ENCODE measurements around the gene MAN1C1. TPM values are rescaled to one million over a fixed set of nuclear protein-coding genes. Genes with fewer than 3 reads are reported as not detected.

The MAN1C1 gene
- total RNA-seq, 1 experiment from 2014 or later: 0.11 TPM

GRCh38 chr1:25804964-25805862 lies 188.6 kb downstream of the MAN1C1 start:
- BruUV-seq (replicated peaks): no TSS peak
- intact Hi-C loops (cut with micrococcal nuclease): no loop called here
- no peak for DNase-seq
- no peaks in the 10 kb centered on the region for H4K20me1 ChIP-seq (ENCODE audit: low read length)
- H3F3A ChIP-seq (ENCODE audit: low read length, unreplicated experiment): no peaks in the 10 kb centered on the region
- ChIA-PET CTCF (no interaction called here), POLR2A (ENCODE audit: unreplicated experiment) (no interaction called here)
- H3K4me3 ChIP-seq (ENCODE audit: low read length): no peak overlapping the region
- TF ChIP-seq CTCF (conservative IDR thresholded peaks at IDR 0.05; ENCODE audit: low read depth, low read length): no peak
- no peak for TF ChIP-seq EZH2 (IDR thresholded peaks at IDR 0.05; ENCODE audit: low read length, unreplicated experiment)
- no peak for TF ChIP-seq EZH2phosphoT487 (IDR thresholded peaks at IDR 0.05; ENCODE audit: borderline replicate concordance, low read length)
- peaks cover 4% of the 10 kb centered on the region; the same call in 1 of the 2 replicates for H3K4me1 ChIP-seq (ENCODE audit: insufficient read depth, low read length)
- H2AFZ ChIP-seq (ENCODE audit: low read length): no peak overlapping the region
- H3K27me3 ChIP-seq (ENCODE audit: low read length): no peaks in the 10 kb centered on the region
- no peak overlapping the region for H3K9ac ChIP-seq (ENCODE audit: low read length)
- ATAC-seq: no peak
- H3K4me2 ChIP-seq (ENCODE audit: low read length): no peak overlapping the region
- no peaks in the 10 kb centered on the region for H3K36me3 ChIP-seq (ENCODE audit: low read depth, low read length)
- no peak overlapping the region for H3K27ac ChIP-seq (ENCODE audit: low read length)
- H3K79me2 ChIP-seq (ENCODE audit: low read length): peaks cover 6% of the 10 kb centered on the region; the same call in 1 of the 2 replicates
- no peaks in the 10 kb centered on the region for H3K9me2 ChIP-seq (replicated peaks; ENCODE audit: low read length)
- no peaks in the 10 kb centered on the region for H3K9me3 ChIP-seq (ENCODE audit: low read length)

- H3K27me3 ChIP-seq (ENCODE audit: low read length): no peaks in the 10 kb centered on the region
- H3K9me2 ChIP-seq (replicated peaks; ENCODE audit: low read length): no peaks in the 10 kb centered on the region
- peaks cover 2% of the 10 kb centered on the region; the same call in 1 of the 2 replicates for H3K79me2 ChIP-seq (ENCODE audit: low read length)
- no TSS peak for BruUV-seq (replicated peaks)
- TF ChIP-seq CTCF (conservative IDR thresholded peaks at IDR 0.05; ENCODE audit: low read depth, low read length): no peak
- no peak for TF ChIP-seq EZH2 (IDR thresholded peaks at IDR 0.05; ENCODE audit: low read length, unreplicated experiment)
- no peak for TF ChIP-seq EZH2phosphoT487 (IDR thresholded peaks at IDR 0.05; ENCODE audit: borderline replicate concordance, low read length)
- intact Hi-C loops (cut with micrococcal nuclease): no loop called here
- H3K4me3 ChIP-seq (ENCODE audit: low read length): no peak overlapping the region
- CTCF ChIA-PET: no interaction called here
- H3K9ac ChIP-seq (ENCODE audit: low read length): no peak overlapping the region
- no peak overlapping the region for H3K27ac ChIP-seq (ENCODE audit: low read length)
- DNase-seq: no peak
- H3K4me1 ChIP-seq (ENCODE audit: insufficient read depth, low read length): peaks cover 2% of the 10 kb centered on the region; the same call in 1 of the 2 replicates
- H3K36me3 ChIP-seq (ENCODE audit: low read depth, low read length): no peaks in the 10 kb centered on the region
- no peaks in the 10 kb centered on the region for H3F3A ChIP-seq (ENCODE audit: low read length, unreplicated experiment)
- ATAC-seq: no peak; the same call in 1 of the 2 replicates
- H3K9me3 ChIP-seq (ENCODE audit: low read length): no peaks in the 10 kb centered on the region
- H4K20me1 ChIP-seq (ENCODE audit: low read length): no peaks in the 10 kb centered on the region
- H3K4me2 ChIP-seq (ENCODE audit: low read length): no peak overlapping the region
- H2AFZ ChIP-seq (ENCODE audit: low read length): no peak overlapping the region
- POLR2A ChIA-PET (ENCODE audit: unreplicated experiment): no interaction called here
Observed at GRCh38 chr1:25805863-25806225, 189.3 kb downstream of the MAN1C1 start.

- H3K36me3 ChIP-seq (ENCODE audit: low read depth, low read length): no peaks in the 10 kb centered on the region; the same call in 1 of the 2 replicates
- no peaks in the 10 kb centered on the region for H3F3A ChIP-seq (ENCODE audit: low read length, unreplicated experiment)
- no peak for DNase-seq
- ATAC-seq: no peak
- no peaks in the 10 kb centered on the region for H3K79me2 ChIP-seq (ENCODE audit: low read length)
- H2AFZ ChIP-seq (ENCODE audit: low read length): no peak overlapping the region
- no TSS peak for BruUV-seq (replicated peaks)
- H3K4me1 ChIP-seq (ENCODE audit: insufficient read depth, low read length): 0 out of 2 replicates have a peak, but pooled peaks cover 2% of the 10 kb centered on the region
- H3K4me3 ChIP-seq (ENCODE audit: low read length): no peak overlapping the region
- ChIA-PET POLR2A (ENCODE audit: unreplicated experiment) (no interaction called here), CTCF (no interaction called here)
- H3K4me2 ChIP-seq (ENCODE audit: low read length): no peak overlapping the region
- H3K9me2 ChIP-seq (replicated peaks; ENCODE audit: low read length): no peaks in the 10 kb centered on the region
- no peaks in the 10 kb centered on the region for H4K20me1 ChIP-seq (ENCODE audit: low read length)
- no peak overlapping the region for H3K9ac ChIP-seq (ENCODE audit: low read length)
- no peaks in the 10 kb centered on the region for H3K9me3 ChIP-seq (ENCODE audit: low read length)
- H3K27ac ChIP-seq (ENCODE audit: low read length): no peak overlapping the region
- intact Hi-C loops (cut with micrococcal nuclease): no loop called here
- no peaks in the 10 kb centered on the region for H3K27me3 ChIP-seq (ENCODE audit: low read length)
- TF ChIP-seq CTCF (conservative IDR thresholded peaks at IDR 0.05; ENCODE audit: low read depth, low read length) (no peak), EZH2 (IDR thresholded peaks at IDR 0.05; ENCODE audit: low read length, unreplicated experiment) (no peak), EZH2phosphoT487 (IDR thresholded peaks at IDR 0.05; ENCODE audit: borderline replicate concordance, low read length) (no peak)
Observed at GRCh38 chr1:25806418-25806817, 189.8 kb downstream of the MAN1C1 start.
